Heart right ventricle (tissue), 16 donors: ENCODE results near the gene MAN2A1. TPM values are rescaled to one million over a fixed set of nuclear protein-coding genes. Genes with fewer than 3 reads are reported as not detected.

Experiments
- ATAC-seq, 8 donors: fragments of 200-7000 bp; cut with Tn5 transposase; one replicate each; pipeline ENCODE4 v1.9.1; 2020; ENCODE audit warnings: mild to moderate bottlenecking in 8 of 8, moderate library complexity in 8 of 8, moderate number of reproducible peaks in 1 of 8
- DNase-seq, 2 donors: peaks; one replicate each; pipeline ENCODE4 v3.0.0-alpha.2; 2020
- H3K27ac ChIP-seq, 10 donors: fragments of 200-600 bp; sonication (generic) in 2 of 10; one replicate each; pipeline versions ENCODE4 v1.5.0 to v1.8.0; 2020 to 2022; ENCODE audit warnings: mild to moderate bottlenecking in 3 of 10
- H3K27me3 ChIP-seq, 7 donors: fragments of 200-600 bp; one replicate each; pipeline ENCODE4 v1.8.0; 2021 to 2022; ENCODE audit warnings: mild to moderate bottlenecking in 2 of 7
- H3K36me3 ChIP-seq, 9 donors: fragments of 200-600 bp; sonication (generic) in 1 of 9; one replicate each; pipeline versions ENCODE4 v1.5.0 to v1.8.0; 2020 to 2022; ENCODE audit warnings: mild to moderate bottlenecking in 2 of 9
- H3K4me1 ChIP-seq, 9 donors: fragments of 200-600 bp; sonication (generic) in 1 of 9; one replicate each; pipeline versions ENCODE4 v1.5.0 to v1.8.0; 2020 to 2022; ENCODE audit warnings: mild to moderate bottlenecking in 4 of 9
- H3K4me3 ChIP-seq, 10 donors: fragments of 200-600 bp; sonication (generic) in 2 of 10; one replicate each; pipeline versions ENCODE4 v1.5.0 to v1.8.0; 2020 to 2022; ENCODE audit warnings: mild to moderate bottlenecking in 7 of 10, moderate library complexity in 2 of 10
- H3K9me3 ChIP-seq, 11 donors: fragments of 200-600 bp in 10 of 11; sonication (generic) in 2 of 11; one replicate each; pipeline versions ENCODE4 v1.5.0 to v1.8.0; 2013 to 2022; ENCODE audit warnings: mild to moderate bottlenecking in 2 of 11, control low read depth in 1 of 11, moderate library complexity in 1 of 11
- WGBS, 2 donors: extraction: QIAGEN DNeasy Blood & Tissue Kit; methylation state at CpG; one replicate each; pipeline ENCODE4 v1.1.7; 2013; ENCODE audit warnings: inconsistent platforms in 1 of 2; 5-methylcytosine and 5-hydroxymethylcytosine counted together
- intact Hi-C, 10 donors: fragments of 100-400 bp; cut with DNase I; formaldehyde crosslinking; loops; one replicate each; pipeline versions ENCODE4 v1.11.1 to v1.14.2; 2022
- long read RNA-seq, 3 donors: library from polyadenylated mRNA; unstranded; transcript quantifications; one replicate each; pipeline ENCODE4 v2.0.0, GENCODE V29; 2020 to 2021
- polyA plus RNA-seq, 2 donors: library from polyadenylated mRNA; stranded (reverse); fragments of 200-250 nt; gene quantifications; one replicate each; pipeline ENCODE4 v1.2.3, GENCODE V29; 2013
- total RNA-seq, 10 donors: library from RNA; stranded (reverse); fragmentation: NEBNext Ultra II Directional in 3 of 10; extraction: Animal tissue kit (Norgen Biotek cat#: 25700) in 3 of 10; gene quantifications; one replicate each; pipeline versions ENCODE4 v1.2.1 to v1.2.4, GENCODE V29; 2021 to 2023
- TF ChIP-seq, protein P1 (sequence below), 9 donors: fragments of 200-600 bp; sonication (generic) in 2 of 9; IDR thresholded peaks; one replicate each; pipeline versions ENCODE4 v1.5.0 to v1.8.0; 2021 to 2022; ENCODE audit warnings: antibody characterized with exemption in 9 of 9, mild to moderate bottlenecking in 5 of 9, moderate library complexity in 1 of 9
- donor health status: Arrhythmogenic right ventricular cardiomyopathy.
- donor health status: ischemic (EF 13 %, LVEDD 7.1; RV severe dilation, severe dysfunction).
- donor health status: healthy with polysubstance abuse.
- donor health status: DM: no; HTN: yes; CAD: no.
- donor health status: DM: no; HTN: no; CAD: no.
- donor health status: ischemic (EF 25% LVEDD 6.9; RV normal size, moderate dysfunction).
- donor health status: ischemic (EF 25% LVEDD 5.7; RV mildly dilated, moderate dysfunction).
- donor health status: healthy.
- donor health status: DM: yes; HTN: yes; CAD: no.
- donor health status: Ischemic cardiomyopathy.
- donor health status: ischemic (EF 35%, LVEDD 5.7; RV mildly dilated, moderate dysfunction).
- donor health status: nonischemic (EF 11% LVEDD 7.7; RV severe dilation, severe dysfunction).
- donor health status: DM: yes; HTN: yes; CAD: no.
- donor health status: PGD.
- donor health status: ischemic (EF 29% LVEDD 5.4; RV normal size, mild dysfunction).
- donor health status: nonischemic (EF 23%, LVEDD 6.1; RV moderate dilation, normal function).

MAN2A1 gene
- total RNA-seq (10 to 100 TPM in 1 of 10 donors, 1 to 10 TPM in 9; 5.4 to 16.1 (median 7.0) TPM), polyA plus RNA-seq (1 to 10 TPM; 2.9 to 3.9 TPM)
- long read RNA-seq, donor 1, full-length matches to known transcripts = 6 of 9 reads
- long read RNA-seq, donor 1, partial matches to known transcripts = 0 of 9 reads
- long read RNA-seq, donor 1, other reads (novel, unspliced or antisense) = 3 of 9 reads
- long read RNA-seq, donor 2, full-length matches to known transcripts = 7 of 10 reads
- long read RNA-seq, donor 2, partial matches to known transcripts = 2 of 10 reads
- long read RNA-seq, donor 2, other reads (novel, unspliced or antisense) = 1 of 10 reads
- long read RNA-seq, donor 3, full-length matches to known transcripts = 2 of 4 reads
- long read RNA-seq, donor 3, partial matches to known transcripts = 1 of 4 reads
- long read RNA-seq, donor 3, other reads (novel, unspliced or antisense) = 1 of 4 reads

- H3K9me3 ChIP-seq = peaks cover 0 to 11% (median 8%) of the 10 kb centered on the region in 11 donors
- DNase-seq (peak; percentile 73 to 81), ATAC-seq (peak; percentile 75 to 91 (median 80))
- intact Hi-C loops = loop anchor here in 5 of 10 donors (10.0 kb wide), 5 partner anchors 65 to 935 kb away; no protein-coding TSS in a partner anchor
- peak within 1 kb of the TSS; percentile 81 to 99 (median 94) for H3K4me3 ChIP-seq
- TF ChIP-seq, protein P1, sequence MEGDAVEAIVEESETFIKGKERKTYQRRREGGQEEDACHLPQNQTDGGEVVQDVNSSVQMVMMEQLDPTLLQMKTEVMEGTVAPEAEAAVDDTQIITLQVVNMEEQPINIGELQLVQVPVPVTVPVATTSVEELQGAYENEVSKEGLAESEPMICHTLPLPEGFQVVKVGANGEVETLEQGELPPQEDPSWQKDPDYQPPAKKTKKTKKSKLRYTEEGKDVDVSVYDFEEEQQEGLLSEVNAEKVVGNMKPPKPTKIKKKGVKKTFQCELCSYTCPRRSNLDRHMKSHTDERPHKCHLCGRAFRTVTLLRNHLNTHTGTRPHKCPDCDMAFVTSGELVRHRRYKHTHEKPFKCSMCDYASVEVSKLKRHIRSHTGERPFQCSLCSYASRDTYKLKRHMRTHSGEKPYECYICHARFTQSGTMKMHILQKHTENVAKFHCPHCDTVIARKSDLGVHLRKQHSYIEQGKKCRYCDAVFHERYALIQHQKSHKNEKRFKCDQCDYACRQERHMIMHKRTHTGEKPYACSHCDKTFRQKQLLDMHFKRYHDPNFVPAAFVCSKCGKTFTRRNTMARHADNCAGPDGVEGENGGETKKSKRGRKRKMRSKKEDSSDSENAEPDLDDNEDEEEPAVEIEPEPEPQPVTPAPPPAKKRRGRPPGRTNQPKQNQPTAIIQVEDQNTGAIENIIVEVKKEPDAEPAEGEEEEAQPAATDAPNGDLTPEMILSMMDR (IDR thresholded peaks at IDR 0.05) = no peak
- no peaks in the 10 kb centered on the region for H3K36me3 ChIP-seq
- H3K27me3 ChIP-seq = no peaks in the 10 kb centered on the region
- WGBS, 2 donors = 0 to 1% methylated on average over 57 to 58 of the region's 58 CpGs
- H3K27ac ChIP-seq = peak within 1 kb of the TSS; percentile 88 to 98 (median 96)
- peaks cover 0 to 43% (median 21%) of the 10 kb centered on the region in 9 donors for H3K4me1 ChIP-seq
Measured at GRCh38 chr5:109689740-109690241, at the start of gene MAN2A1. Gene MAN2A1 (plus strand): TSS chr5:109689927. CDS start chr5:109690418, 491 bp downstream.

DNA sequence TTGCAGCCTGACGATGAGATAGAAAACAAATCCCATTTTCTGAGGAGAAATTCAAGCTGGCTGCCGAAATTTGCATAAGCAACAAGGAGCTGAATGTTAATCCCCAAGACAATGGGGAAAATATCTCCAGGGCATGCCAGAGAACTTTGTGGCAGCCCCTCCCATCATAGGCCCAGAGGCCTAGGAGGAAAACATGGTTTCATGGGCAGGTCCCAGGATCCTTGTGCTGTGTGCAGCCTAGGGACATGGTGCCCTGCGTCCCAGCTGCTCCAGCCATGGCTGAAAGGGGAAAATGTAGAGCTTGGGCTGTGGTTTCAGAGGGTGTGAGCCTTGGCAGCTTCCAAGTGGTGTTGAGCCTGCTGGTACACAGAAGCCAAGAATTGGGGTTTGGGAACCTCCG is 48.8 kb upstream of the MAN2A1 start:
- H3K4me3 ChIP-seq = no peak overlapping the region
- no peaks in the 10 kb centered on the region for H3K36me3 ChIP-seq
- ATAC-seq (no peak), DNase-seq (no peak)
- no peaks in the 10 kb centered on the region for H3K4me1 ChIP-seq
- peaks cover 0 to 8% (median 0%) of the 10 kb centered on the region in 11 donors for H3K9me3 ChIP-seq
- TF ChIP-seq, protein P1 (IDR thresholded peaks at IDR 0.05) = no peak
- no peaks in the 10 kb centered on the region for H3K27me3 ChIP-seq
- intact Hi-C loops = no loop called here
- H3K27ac ChIP-seq = no peak overlapping the region
- WGBS, 2 donors = 92 to 95% methylated on average over 4 of the region's 4 CpGs

GRCh38 chr5:109643791-109644350 is 45.9 kb upstream of the MAN2A1 start:
- DNase-seq (no peak), ATAC-seq (no peak)
- Histone ChIP-seq H3K4me1 (no peaks in the 10 kb centered on the region), H3K9me3 (peaks cover 0 to 8% (median 0%) of the 10 kb centered on the region in 11 donors), H3K4me3 (no peak overlapping the region), H3K27ac (no peak overlapping the region), H3K36me3 (no peaks in the 10 kb centered on the region), H3K27me3 (no peaks in the 10 kb centered on the region)
- intact Hi-C loops = no loop called here
- TF ChIP-seq, protein P1 (IDR thresholded peaks at IDR 0.05) = no peak
- 85 to 89% methylated on average over 4 of the region's 4 CpGs for WGBS, 2 donors

- 75% methylated on average over 7 of the region's 7 CpGs for WGBS, 2 donors
- no peaks in the 10 kb centered on the region for H3K27me3 ChIP-seq
- peaks cover 0 to 8% (median 0%) of the 10 kb centered on the region in 11 donors for H3K9me3 ChIP-seq
- ATAC-seq (no peak), DNase-seq (no peak)
- H3K4me1 ChIP-seq = no peaks in the 10 kb centered on the region
- TF ChIP-seq, protein P1 (IDR thresholded peaks at IDR 0.05) = no peak
- H3K36me3 ChIP-seq = no peaks in the 10 kb centered on the region
- H3K4me3 ChIP-seq = no peak overlapping the region
- intact Hi-C loops = no loop called here
- H3K27ac ChIP-seq = no peak overlapping the region
Measured at GRCh38 chr5:109644829-109645228, 44.9 kb upstream of the MAN2A1 start.
